KBM-7 (cell line): ENCODE results near the gene SGCD.

Experiments used
- DNase-seq: peaks from one replicate; pipeline ENCODE4 v3.0.0-alpha.2; 2015
- in situ Hi-C: fragments of 300-500 bp; cut with MboI; formaldehyde crosslinking; loops from 2 replicates; pipeline ENCODE4 v1.14.3; 2020; ENCODE audit warnings: low sequenced_read_pairs, low pct_unique_long_range_greater_than_20kb, mixed read lengths

Gene SGCD

GRCh38 chr5:156532921-156533320 lies 206.0 kb downstream of the SGCD start:
- DNase-seq = no peak
- in situ Hi-C loops = no loop called here

- no peak for DNase-seq
These were observed 207.1 kb downstream of the SGCD start for GRCh38 chr5:156534085-156534484.

GRCh38 chr5:156534906-156535485 lies 208.0 kb downstream of the SGCD start:
- in situ Hi-C loops = no loop called here

More at GRCh38 chr5:156534085-156534484, 207.1 kb downstream of the SGCD start:
- in situ Hi-C loops = no loop called here

GRCh38 chr5:156540491-156540890 lies 213.5 kb downstream of the SGCD start:
- in situ Hi-C loops = no loop called here
- DNase-seq = no peak

More at GRCh38 chr5:156534906-156535485, 208.0 kb downstream of the SGCD start:
- DNase-seq = no peak

- DNase-seq = no peak
- in situ Hi-C loops = no loop called here
These were observed 214.6 kb downstream of the SGCD start for GRCh38 chr5:156541582-156541981.

- in situ Hi-C loops = no loop called here
- no peak for DNase-seq
These were observed 216.6 kb downstream of the SGCD start for GRCh38 chr5:156543348-156544145.

- in situ Hi-C loops = no loop called here
- DNase-seq = no peak
These were observed 225.9 kb downstream of the SGCD start for GRCh38 chr5:156552855-156553358.

GRCh38 chr5:156556666-156557406 lies 229.9 kb downstream of the SGCD start:
- in situ Hi-C loops = no loop called here
- no peak for DNase-seq

- in situ Hi-C loops = no loop called here
- DNase-seq = no peak
These were observed 233.0 kb downstream of the SGCD start for GRCh38 chr5:156560002-156560401.

GRCh38 chr5:156561651-156562050 lies 234.7 kb downstream of the SGCD start:
- no peak for DNase-seq
- in situ Hi-C loops = no loop called here

GRCh38 chr5:156570615-156571014 lies 243.7 kb downstream of the SGCD start:
- in situ Hi-C loops = no loop called here
- DNase-seq = no peak

- no peak for DNase-seq
- in situ Hi-C loops = no loop called here
These were observed 254.8 kb downstream of the SGCD start for GRCh38 chr5:156581725-156582124.

GRCh38 chr5:156582193-156582598 lies 255.2 kb downstream of the SGCD start:
- in situ Hi-C loops = no loop called here

GRCh38 chr5:156584871-156585270 lies 257.9 kb downstream of the SGCD start:
- in situ Hi-C loops = no loop called here
- no peak for DNase-seq

More at GRCh38 chr5:156582193-156582598, 255.2 kb downstream of the SGCD start:
- no peak for DNase-seq

GRCh38 chr5:156585999-156586398 lies 259.0 kb downstream of the SGCD start:
- no peak for DNase-seq
- in situ Hi-C loops = no loop called here

GRCh38 chr5:156587012-156587411 lies 260.0 kb downstream of the SGCD start:
- in situ Hi-C loops = no loop called here
- no peak for DNase-seq

GRCh38 chr5:156588306-156588705 lies 261.3 kb downstream of the SGCD start:
- no peak for DNase-seq
- in situ Hi-C loops = no loop called here

- no peak for DNase-seq
- in situ Hi-C loops = no loop called here
These were observed 262.4 kb downstream of the SGCD start for GRCh38 chr5:156589104-156589945.

- DNase-seq = no peak
- in situ Hi-C loops = no loop called here
These were observed 262.9 kb downstream of the SGCD start for GRCh38 chr5:156589946-156590216.
